ENCODE results near the gene TIMMDC1. TPM values are rescaled to one million over a fixed set of nuclear protein-coding genes. Genes with fewer than 3 reads are reported as not detected.

The TIMMDC1 gene
- total and polyA plus RNA-seq, 4 experiments from 2014 or later: 72.2 to 80.9 (median 73.8) TPM

Other genes with a start within 250 kb of the TIMMDC1 start
- 1 to 10 TPM; 4.5 to 5.8 TPM for gene ARHGAP31, start 204.2 kb upstream of the TIMMDC1 start, total RNA-seq
- gene ARHGAP31, start 204.2 kb upstream of the TIMMDC1 start, polyA plus RNA-seq: 1 to 10 TPM; 1.2 to 6.2 TPM
- 10 to 100 TPM; 46.1 to 47.4 TPM for gene TMEM39A, start 34.9 kb upstream of the TIMMDC1 start, total RNA-seq
- 10 to 100 TPM in 1 of 2 donors, 1 to 10 TPM in 1; 9.2 to 18.6 TPM for gene TMEM39A, start 34.9 kb upstream of the TIMMDC1 start, polyA plus RNA-seq
- 10 to 100 TPM; 39.5 to 40.2 TPM for gene POGLUT1, start 29.6 kb upstream of the TIMMDC1 start, total RNA-seq
- gene POGLUT1, start 29.6 kb upstream of the TIMMDC1 start, polyA plus RNA-seq: 10 to 100 TPM; 37.6 to 51.1 TPM
- gene CD80, start 61.1 kb downstream of the TIMMDC1 start, total RNA-seq: under 1 TPM; 0.42 to 0.44 TPM
- 1 to 10 TPM in 1 of 2 donors, not detected in 1; 1.6 TPM for gene CD80, start 61.1 kb downstream of the TIMMDC1 start, polyA plus RNA-seq
- 1 to 10 TPM; 1.2 to 1.4 TPM for gene ADPRH, start 80.9 kb downstream of the TIMMDC1 start, total RNA-seq
- gene ADPRH, start 80.9 kb downstream of the TIMMDC1 start, polyA plus RNA-seq: 1 to 10 TPM; 2.1 to 3.4 TPM
- not detected for gene PLA1A, start 99.3 kb downstream of the TIMMDC1 start, total RNA-seq
- gene PLA1A, start 99.3 kb downstream of the TIMMDC1 start, polyA plus RNA-seq: not detected
- 1 to 10 TPM; 7.3 to 7.4 TPM for gene POPDC2, start 162.0 kb downstream of the TIMMDC1 start, total RNA-seq
- gene POPDC2, start 162.0 kb downstream of the TIMMDC1 start, polyA plus RNA-seq: 1 to 10 TPM; 2.0 to 2.6 TPM
- 10 to 100 TPM; 46.1 to 48.9 TPM for gene COX17, start 178.9 kb downstream of the TIMMDC1 start, total RNA-seq
- gene COX17, start 178.9 kb downstream of the TIMMDC1 start, polyA plus RNA-seq: 10 to 100 TPM; 78.4 to 88.2 TPM
- under 1 TPM in 1 of 2 experiments, not detected in 1; 0.58 TPM for gene CFAP91, start 204.5 kb downstream of the TIMMDC1 start, total RNA-seq
- under 1 TPM in 1 of 2 donors, not detected in 1; 0.48 TPM for gene CFAP91, start 204.5 kb downstream of the TIMMDC1 start, polyA plus RNA-seq